GM11168 (cell line): ENCODE measurements around the gene NTN1.

Experiments used
- in situ Hi-C: fragments of 300-500 bp; cut with MboI; formaldehyde crosslinking; loops from one replicate; pipeline ENCODE4 v1.12.0; 2022; ENCODE audit warnings: low sequenced_read_pairs; ENCODE audit not compliant: unreplicated experiment

NTN1 gene

GRCh38 chr17:9205520-9206409, 184.5 kb downstream of the NTN1 start:
- in situ Hi-C loops = no loop called here

DNA sequence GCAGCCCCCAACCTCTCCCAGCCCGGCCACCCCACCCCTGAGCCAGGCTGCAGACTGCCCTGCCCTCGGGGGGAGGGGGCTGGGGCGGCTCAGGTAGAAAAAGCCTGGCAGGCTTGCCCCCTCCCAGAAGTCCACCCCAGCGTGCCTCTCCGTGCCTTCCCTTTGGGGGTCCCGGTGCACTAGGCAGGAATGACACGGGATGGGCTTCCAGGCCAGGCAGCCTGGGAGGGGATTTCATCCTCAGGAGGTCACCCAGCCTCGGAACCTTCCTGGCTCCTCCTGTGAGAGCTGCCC, 185.0 kb downstream of the NTN1 start:
- in situ Hi-C loops = no loop called here

- in situ Hi-C loops = no loop called here
These were observed 185.5 kb downstream of the NTN1 start for GRCh38 chr17:9206741-9207332.

GRCh38 chr17:9208381-9209105, 187.2 kb downstream of the NTN1 start:
- in situ Hi-C loops = no loop called here

- in situ Hi-C loops = no loop called here
These were observed 188.0 kb downstream of the NTN1 start for GRCh38 chr17:9209347-9209746.

DNA sequence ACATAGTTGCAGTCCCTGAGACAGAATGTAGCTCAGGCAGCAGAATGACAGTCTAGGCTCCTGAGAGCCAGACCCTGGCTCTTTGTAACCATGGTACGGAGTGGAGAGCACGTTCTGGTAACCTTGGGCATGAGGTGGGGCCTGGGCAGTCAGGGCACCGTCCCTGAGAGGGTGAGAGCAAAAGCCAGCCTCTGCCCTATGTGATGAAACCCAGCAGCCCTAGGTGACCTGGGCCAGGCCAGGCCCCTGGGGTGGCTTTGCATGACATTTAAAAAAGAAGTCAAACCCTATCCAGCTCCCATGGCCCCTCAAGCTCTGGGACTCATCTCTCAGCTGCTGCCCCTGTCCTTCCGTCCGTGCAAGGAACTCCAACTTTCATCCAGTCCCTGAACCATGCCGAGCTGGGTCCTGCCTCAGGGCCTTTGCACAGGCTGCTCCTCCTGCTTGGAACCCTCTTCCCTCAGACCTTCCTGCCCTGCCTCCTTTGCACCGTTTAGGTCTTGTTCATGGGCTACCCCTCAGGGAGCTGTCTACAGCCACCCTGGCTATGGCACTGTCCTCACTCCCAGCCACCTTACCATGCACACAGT, 188.6 kb downstream of the NTN1 start:
- in situ Hi-C loops = no loop called here

- in situ Hi-C loops = no loop called here
These were observed 189.9 kb downstream of the NTN1 start for GRCh38 chr17:9211133-9211765.

- in situ Hi-C loops = no loop called here
These were observed 191.3 kb downstream of the NTN1 start for GRCh38 chr17:9212376-9213302.

DNA sequence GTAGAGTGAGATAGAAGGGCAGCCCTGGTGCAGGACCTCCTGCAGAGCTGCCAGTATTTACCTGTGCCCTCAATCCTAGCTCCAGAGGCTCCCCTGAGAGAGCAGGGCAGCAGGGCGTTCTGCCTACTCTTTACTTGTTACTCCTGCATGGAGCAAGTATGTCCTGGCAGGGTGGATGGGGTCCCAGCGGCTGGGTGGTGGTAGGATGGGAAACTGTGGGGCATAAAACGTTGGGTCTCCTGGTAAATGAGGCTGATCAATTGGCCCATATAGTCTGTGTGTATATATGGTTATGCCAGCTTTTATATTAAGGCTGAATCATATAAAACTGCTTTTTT, 192.0 kb downstream of the NTN1 start:
- in situ Hi-C loops = no loop called here

DNA sequence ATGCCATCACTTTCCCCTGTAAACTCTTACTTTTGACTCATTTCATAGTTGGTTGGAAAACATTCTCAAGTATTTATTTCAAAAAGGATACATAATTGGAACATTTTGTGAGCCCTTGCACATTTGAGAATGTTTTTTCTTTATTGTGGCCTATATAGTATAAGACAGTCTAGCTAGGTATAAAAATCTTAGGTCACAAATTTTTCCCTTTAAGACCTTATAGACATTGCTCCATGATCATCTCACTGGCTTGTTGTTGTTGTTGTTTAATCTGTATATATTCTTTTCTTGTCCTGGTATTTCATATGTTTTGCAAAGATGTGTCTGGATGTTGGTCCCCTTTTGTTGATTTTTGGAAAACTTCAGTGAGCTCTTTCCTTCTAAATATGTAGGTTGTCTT, 194.2 kb downstream of the NTN1 start:
- in situ Hi-C loops = loop anchor here (5.0 kb wide), 1 partner anchor 93 kb away; no protein-coding TSS in a partner anchor

DNA sequence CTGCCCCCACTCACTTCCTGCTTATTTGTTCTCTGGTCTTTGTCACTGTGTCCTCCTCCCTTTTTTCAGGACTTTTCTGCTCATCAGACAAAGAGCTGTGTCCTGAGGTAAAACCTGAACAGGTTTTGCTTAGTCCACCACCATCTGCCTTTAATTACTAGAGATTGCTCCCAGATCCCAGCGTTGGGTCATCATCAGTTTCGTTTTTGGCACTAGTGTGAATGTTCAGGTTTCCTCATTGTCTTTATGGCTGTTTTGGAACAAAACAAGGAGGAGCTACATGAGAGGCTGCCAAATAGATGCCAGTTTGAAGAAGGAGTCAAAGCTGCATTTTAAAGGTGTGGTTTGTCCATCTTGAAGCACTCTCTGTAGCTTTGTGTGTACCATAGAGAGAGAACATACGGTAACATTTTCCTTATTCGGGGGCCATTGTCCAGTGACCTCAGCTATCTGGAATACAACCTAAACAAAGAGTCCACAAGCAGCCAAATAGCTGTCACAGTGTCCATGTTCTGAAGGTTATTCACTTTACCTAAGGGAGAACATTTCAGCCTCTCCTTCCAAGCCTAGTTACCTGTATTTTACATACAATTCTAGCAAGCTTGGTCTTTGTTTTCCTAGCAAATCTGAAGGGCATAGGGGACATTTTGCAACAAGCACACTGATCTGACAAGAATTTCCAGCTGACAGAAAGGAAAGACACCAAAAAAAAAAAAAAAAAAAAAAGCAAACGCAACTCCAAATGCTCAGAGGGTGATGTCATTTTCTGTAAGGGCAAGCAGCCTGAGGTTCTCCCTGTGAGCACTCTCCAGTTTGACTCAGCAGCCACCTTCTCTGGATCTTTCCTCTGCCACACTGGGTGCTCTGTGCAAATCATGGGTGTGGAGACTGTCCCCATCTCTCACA, 196.1 kb downstream of the NTN1 start:
- in situ Hi-C loops = loop anchor here (5.0 kb wide), 1 partner anchor 95 kb away; no protein-coding TSS in a partner anchor

DNA sequence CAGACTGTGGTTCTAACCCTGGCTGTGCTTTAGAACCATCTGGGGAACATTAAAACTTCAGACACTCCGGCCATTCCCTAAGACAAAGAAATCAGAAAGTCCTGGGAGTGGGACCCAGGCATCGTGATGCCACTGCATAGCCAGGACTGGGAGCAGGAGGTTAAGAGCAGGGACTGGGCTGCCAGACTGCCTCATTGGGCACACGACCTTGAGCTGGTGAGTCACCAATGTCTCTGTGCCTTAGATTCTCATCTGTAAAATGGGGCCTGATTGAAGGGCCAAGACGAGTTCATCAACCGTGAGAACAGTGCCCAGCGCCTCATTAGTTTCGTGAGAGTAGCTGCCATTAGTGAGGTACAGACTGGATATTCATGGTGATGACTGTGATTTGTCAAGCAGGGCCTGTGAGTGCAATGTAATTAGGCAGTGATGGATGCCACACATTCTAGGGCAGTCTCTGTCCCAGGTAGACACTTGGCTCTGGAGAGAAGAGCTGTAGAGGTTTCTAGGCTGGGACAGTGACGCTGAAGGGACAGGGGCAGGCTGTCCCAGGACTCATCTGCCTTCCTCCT, 196.8 kb downstream of the NTN1 start:
- in situ Hi-C loops = loop anchor here (5.0 kb wide), 1 partner anchor 96 kb away; no protein-coding TSS in a partner anchor

GRCh38 chr17:9218911-9219310, 197.6 kb downstream of the NTN1 start:
- in situ Hi-C loops = loop anchor here (5.0 kb wide), 1 partner anchor 97 kb away; no protein-coding TSS in a partner anchor

GRCh38 chr17:9219631-9220397, 198.5 kb downstream of the NTN1 start:
- in situ Hi-C loops = loop anchor here (5.0 kb wide), 1 partner anchor 98 kb away; no protein-coding TSS in a partner anchor

GRCh38 chr17:9220398-9221146, 199.3 kb downstream of the NTN1 start:
- in situ Hi-C loops = no loop called here

DNA sequence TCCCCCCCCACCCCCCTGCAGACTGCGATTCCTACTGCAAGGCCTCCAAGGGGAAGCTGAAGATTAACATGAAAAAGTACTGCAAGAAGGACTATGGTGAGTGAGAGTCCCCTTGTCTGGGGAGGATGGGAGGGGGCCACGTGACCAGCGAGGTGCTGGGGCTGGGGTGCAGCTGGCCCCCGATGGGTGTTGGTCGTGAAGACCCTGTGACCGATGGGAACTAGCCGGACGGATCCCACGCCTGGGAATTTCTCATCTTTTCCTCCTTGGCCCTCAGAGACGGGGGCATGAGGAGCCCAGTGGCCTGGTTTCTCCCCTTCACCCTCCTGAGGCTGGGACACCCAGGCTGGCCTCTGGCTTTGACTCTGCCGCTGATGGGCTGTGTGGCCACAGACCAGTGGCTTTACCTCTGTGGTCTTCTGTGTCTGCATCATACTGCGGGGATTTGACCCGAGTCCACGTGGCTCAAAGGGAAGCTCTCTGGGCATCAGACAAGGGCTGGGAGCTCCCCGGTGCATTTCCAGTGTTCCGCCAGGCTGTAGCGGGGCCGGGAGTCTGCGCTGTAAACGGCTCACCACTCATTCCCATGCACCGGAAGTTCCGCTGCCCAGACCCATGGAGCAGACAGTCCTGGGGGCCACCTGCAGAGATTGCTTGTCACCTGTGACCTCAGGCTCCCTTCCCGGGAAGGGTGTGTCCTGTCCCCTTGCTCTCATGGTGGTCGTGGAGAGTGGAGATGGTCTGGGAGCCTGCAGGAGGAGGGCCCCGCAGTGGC, 200.0 kb downstream of the NTN1 start:
- in situ Hi-C loops = no loop called here
